GM19023 (cell line): ENCODE measurements around the gene QSOX2.

ENCODE experiments used
- ATAC-seq: cut with Tn5 transposase; IDR thresholded peaks from one replicate; pipeline ENCODE4 v1.9.1; 2021; ENCODE audit warnings: mild to moderate bottlenecking, moderate library complexity; ENCODE audit not compliant: unreplicated experiment

Gene QSOX2

DNA sequence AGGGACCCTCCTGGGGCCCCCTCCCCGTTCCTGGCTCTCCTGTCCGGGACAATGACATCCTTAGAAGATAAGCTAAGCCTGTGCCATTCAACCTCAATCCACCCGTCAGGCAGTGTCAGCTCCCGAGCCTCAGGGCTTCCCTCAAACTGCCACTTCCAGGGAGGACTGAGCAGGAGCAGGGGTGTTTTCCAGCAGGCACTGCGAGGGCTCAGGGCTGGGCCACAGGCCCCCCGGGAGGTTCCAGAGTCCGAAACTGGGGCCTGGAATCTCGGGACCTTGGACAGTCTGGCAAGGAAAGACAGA lies 66.9 kb downstream of the QSOX2 start:
- ATAC-seq, result no peak

DNA sequence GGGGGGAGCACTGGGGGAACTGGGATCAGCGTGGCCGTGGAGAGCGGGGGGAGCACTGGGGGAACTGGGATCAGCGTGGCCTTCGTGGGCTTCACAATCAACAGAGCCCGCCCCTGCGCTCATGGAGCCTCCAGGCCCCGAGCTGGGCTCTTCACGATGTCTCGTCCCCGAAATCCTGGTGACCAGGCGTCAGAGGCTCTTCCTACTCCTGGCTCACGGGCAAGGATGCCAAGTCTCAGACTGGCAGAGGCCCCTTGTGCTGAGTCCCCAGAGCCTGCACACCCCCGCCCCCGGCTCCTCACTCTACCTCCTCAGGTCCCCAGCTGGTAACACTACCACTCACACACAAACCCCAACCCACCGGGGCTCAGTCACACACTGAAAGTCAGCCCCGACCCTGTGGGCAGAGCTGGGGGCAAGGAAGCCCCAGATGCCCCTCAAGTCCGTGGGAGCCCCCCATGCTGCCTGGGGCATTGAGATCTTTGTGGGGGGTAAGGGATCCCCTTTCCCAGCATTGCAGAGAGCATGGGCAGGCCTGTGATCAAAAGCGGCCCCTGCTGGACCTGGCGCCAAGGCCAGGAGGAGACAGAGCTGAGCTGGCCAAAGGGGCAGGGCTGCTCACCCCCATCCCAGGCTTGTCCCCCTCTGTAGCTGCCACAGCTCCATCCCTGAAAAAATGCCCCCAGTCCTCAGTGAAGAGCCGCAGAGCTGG lies 67.4 kb downstream of the QSOX2 start:
- no peak for ATAC-seq

DNA sequence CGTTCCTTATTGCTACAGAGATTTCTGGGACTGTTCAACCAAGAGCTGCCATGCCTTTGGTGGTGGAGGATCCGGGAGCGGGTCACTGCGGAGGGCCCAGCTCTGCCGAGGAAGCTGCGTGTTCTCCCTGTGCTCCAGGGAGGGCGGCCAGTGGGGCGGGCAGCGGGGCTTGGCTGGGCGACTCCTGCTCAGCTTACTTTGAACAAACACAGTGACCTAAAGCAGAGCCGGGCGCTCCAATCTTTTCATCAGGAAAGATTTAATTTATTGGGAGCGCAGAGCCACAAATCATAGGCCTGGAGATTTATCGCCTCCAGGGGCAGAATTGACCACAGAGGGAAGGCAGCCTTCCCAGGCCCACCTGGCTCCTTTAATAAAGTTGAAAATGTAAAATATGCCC lies 68.4 kb downstream of the QSOX2 start:
- no peak for ATAC-seq

- ATAC-seq, result no peak
Observed at GRCh38 chr9:136175616-136176197, 69.9 kb downstream of the QSOX2 start.

GRCh38 chr9:136174779-136175615 lies 70.6 kb downstream of the QSOX2 start:
- ATAC-seq, result no peak

DNA sequence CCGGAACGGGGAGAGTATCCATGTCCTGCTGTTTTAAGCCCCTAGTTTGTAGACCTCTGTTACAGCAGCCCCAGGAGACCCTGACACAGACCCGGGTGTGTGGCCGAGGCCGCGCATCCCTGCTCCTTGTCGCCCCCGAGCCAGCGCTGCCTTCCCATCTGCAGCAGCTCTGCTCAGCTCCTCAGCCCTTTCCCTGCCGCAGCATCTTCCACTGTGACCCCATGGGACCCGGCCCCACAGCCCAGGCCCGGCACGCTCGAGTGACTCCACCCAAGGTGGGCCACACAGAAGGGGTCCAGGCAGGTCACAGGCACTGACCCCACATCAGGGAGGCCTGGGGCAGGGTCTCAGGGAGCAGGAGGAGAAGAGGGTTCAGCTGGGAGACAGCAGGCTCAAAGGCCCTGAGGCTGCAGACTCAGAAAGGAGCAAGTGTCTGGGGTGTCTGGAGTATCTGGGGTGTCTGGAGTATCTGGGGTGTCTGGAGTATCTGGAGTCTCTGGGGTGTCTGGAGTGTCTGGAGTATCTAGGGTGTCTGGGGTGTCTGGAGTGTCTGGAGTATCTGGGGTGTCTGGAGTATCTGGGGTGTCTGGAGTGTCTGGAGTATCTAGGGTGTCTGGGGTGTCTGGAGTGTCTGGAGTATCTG lies 71.8 kb downstream of the QSOX2 start:
- no peak for ATAC-seq

- ATAC-seq, result no peak
Observed at GRCh38 chr9:136172412-136173079, 73.1 kb downstream of the QSOX2 start.

DNA sequence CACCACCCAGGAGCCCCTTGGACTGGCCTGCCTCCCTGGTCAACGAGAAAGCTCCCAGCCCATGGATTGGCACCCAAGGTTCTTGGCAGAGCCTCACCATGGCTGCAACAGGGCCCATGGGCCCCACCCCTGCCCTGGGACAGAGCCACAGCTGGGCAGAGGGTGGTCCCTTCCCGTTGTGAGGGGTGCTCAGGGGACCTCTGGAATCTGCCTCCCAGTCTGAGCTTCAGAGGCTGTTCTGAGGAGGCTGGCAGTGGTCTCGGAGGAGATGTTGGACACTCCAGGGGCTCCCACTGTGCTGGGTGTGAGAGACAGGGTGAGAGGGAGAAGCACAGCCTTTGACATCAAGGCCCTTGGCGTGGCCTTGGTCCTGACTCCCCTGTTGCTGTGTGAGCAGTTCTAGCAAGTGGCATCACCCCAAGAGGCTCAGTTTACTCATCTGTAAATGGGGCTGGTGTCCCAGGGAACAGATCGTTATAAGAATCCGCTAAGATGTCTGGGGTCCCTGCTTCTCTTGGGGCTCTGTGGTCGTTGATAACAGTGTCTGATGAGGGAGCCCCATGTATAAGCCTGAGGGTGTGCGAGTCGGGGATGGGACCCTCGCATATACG lies 73.7 kb downstream of the QSOX2 start:
- no peak for ATAC-seq

DNA sequence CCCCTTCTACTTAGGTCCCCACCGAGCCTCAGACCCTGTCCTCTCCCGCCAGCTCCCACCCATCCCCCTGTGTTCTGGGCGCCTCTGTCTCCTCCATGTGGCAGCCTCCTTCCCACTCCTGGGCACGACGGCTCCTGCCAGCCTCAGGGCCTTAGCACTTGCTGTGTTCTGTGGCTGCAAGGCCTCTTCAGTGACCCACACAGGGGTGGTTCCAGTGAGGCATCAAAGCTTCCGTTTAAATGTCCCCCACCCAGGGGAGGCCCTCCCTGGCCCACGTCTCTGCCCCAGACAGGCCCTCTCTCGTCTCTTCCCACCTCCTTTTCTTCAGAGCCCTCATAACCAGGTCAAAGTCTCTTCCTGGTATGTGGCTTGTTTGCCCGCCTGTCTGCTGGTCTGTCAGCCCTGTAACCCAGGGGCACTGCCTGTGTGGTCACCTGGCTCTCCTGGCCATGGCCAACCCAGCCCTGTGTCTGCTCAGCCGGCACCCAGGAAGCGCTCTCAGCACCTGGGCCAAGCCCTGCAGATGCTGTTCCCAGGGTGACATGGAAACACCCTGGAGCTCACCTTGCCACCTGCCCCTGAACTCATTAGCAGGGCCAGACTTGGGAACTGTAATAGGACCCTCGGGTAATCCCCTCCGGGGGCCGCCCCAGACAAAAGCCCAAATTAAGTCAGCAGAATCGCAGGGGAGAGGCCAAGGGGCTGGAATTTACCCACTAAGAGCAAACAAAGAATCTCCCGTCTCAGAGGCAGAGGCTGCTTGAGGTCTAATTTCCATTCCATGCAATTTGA lies 74.4 kb downstream of the QSOX2 start:
- ATAC-seq, result no peak

GRCh38 chr9:136170006-136170901 lies 75.4 kb downstream of the QSOX2 start:
- no peak for ATAC-seq

DNA sequence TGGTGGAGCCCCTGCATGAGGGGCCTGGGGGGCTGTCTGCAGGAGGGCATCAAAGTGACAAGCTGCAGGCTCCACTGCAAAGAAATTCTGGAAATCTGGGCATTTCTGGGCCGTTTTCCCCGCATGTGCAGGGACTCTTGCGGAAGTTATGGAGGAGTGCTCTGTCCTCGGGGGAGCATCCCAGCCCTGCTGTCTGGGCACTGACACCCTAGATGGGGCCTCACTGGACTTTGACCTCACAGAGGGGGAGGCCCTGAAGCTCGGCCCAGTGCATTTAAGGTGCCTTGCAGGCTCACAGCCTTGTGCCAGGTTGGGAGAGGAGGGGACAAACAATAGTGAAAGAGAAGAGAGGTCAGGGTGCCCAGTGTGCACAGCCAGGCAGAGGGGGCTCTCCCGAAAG lies 76.1 kb downstream of the QSOX2 start:
- ATAC-seq, result no peak

- no peak for ATAC-seq
Observed at GRCh38 chr9:136163248-136163850, 82.3 kb downstream of the QSOX2 start.

GRCh38 chr9:136160995-136161610 lies 84.5 kb downstream of the QSOX2 start:
- no peak for ATAC-seq

GRCh38 chr9:136160381-136160841 lies 85.2 kb downstream of the QSOX2 start:
- no peak for ATAC-seq

DNA sequence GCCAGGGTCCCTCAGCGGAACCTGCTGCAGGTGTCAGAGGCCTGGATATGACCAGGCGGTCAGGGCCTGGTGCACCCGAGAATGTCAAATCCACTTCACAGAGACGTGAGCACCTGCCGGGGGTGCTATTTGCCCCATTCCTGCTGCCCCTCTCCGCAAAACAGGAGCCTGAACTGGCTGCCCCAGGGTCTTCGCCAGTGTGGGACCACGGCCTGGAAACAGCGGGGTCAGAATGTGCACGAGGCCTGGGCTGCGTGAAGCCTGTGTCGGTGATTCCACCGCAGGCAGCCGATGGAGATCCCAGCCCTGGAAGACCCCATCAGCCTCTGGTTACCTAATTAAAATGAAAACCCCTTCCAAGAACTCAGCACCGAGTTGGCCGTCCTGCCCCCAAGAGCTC lies 85.8 kb downstream of the QSOX2 start:
- ATAC-seq, result no peak

- no peak for ATAC-seq
Observed at GRCh38 chr9:136157477-136158265, 87.9 kb downstream of the QSOX2 start.
